SK-N-SH treated with all-trans-retinoic acid at 6 μM for 48 hours (cell line): ENCODE measurements around the gene CDK14.

Source experiments
- ARNTL ChIP-seq: fragments of 450-650 bp; formaldehyde crosslinking; IDR thresholded peaks from 2 replicates; pipeline ENCODE4 v1.5.0; 2020; ENCODE audit warnings: low read depth, mild to moderate bottlenecking, moderate library complexity, borderline replicate concordance
- OSR1 ChIP-seq: fragments of 250-450 bp; sonication (Bioruptor Pico); IDR thresholded peaks from 2 replicates; pipeline ENCODE4 v1.8.0; 2022; ENCODE audit warnings: moderate library complexity, mild to moderate bottlenecking, inconsistent platforms
- PPARA ChIP-seq: fragments of 250-450 bp; sonication (Bioruptor Pico); IDR thresholded peaks from 2 replicates; pipeline ENCODE4 v1.5.0; 2020; ENCODE audit warnings: mild to moderate bottlenecking, borderline replicate concordance
- TCF4 ChIP-seq: fragments of 250-450 bp; sonication (Bioruptor Pico); IDR thresholded peaks from 2 replicates; pipeline ENCODE4 v1.8.0; 2021; ENCODE audit warnings: mild to moderate bottlenecking, moderate library complexity, borderline replicate concordance
- ZFP3 ChIP-seq: fragments of 250-450 bp; sonication (Bioruptor Pico); IDR thresholded peaks from 2 replicates; pipeline ENCODE4 v1.5.0; 2020; ENCODE audit warnings: mild to moderate bottlenecking, moderate library complexity
- ZFP30 ChIP-seq: fragments of 450-650 bp; formaldehyde crosslinking; IDR thresholded peaks from 2 replicates; pipeline ENCODE4 v1.5.0; 2022; ENCODE audit warnings: mild to moderate bottlenecking, moderate library complexity
- ZNF565 ChIP-seq: fragments of 450-650 bp; formaldehyde crosslinking; conservative IDR thresholded peaks from 2 replicates; pipeline ENCODE4 v1.5.0; 2020; ENCODE audit warnings: low read depth, mild to moderate bottlenecking, moderate library complexity
- TF ChIP-seq, protein P1 (sequence below): fragments of 250-450 bp; sonication (Bioruptor Pico); IDR thresholded peaks from 2 replicates; pipeline ENCODE4 v1.8.0; 2020; ENCODE audit warnings: mild to moderate bottlenecking, moderate library complexity, borderline replicate concordance

DNA sequence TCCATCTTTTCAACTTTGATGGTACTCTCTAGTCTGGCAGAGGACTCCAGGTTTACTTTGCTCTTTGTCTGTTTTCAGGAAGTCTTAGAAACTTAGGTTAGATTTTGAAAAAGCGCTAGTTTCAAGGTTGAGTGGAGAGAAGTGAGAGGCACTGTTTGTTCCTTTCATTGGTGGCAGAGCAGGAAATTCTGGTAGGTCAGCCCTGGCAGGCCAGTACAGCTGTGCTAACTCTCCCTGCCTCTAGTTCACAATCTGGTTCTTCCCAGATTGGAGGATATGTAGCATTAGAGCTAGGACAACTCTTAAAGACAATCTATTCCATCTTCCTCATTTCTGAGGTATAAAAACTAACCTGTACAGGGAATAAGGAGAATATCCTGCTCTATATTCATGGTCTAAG is 507.2 kb downstream of the CDK14 start:
- TF ChIP-seq ZFP3 (CRISPR knock-in tag) (no peak), OSR1 (CRISPR knock-in tag) (no peak), ARNTL (CRISPR knock-in tag) (no peak), PPARA (CRISPR knock-in tag) (no peak), ZNF565 (CRISPR knock-in tag) (no peak), TCF4 (CRISPR knock-in tag) (no peak), ZFP30 (CRISPR knock-in tag) (no peak)
- TF ChIP-seq, protein P1, sequence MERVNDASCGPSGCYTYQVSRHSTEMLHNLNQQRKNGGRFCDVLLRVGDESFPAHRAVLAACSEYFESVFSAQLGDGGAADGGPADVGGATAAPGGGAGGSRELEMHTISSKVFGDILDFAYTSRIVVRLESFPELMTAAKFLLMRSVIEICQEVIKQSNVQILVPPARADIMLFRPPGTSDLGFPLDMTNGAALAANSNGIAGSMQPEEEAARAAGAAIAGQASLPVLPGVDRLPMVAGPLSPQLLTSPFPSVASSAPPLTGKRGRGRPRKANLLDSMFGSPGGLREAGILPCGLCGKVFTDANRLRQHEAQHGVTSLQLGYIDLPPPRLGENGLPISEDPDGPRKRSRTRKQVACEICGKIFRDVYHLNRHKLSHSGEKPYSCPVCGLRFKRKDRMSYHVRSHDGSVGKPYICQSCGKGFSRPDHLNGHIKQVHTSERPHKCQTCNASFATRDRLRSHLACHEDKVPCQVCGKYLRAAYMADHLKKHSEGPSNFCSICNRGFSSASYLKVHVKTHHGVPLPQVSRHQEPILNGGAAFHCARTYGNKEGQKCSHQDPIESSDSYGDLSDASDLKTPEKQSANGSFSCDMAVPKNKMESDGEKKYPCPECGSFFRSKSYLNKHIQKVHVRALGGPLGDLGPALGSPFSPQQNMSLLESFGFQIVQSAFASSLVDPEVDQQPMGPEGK (CRISPR knock-in tag): no peak
